ENCODE data around the gene PAX3. TPM values are rescaled to one million over a fixed set of nuclear protein-coding genes. Genes with fewer than 3 reads are reported as not detected.

PAX3 gene
- total RNA-seq, 1 experiment from 2014 or later = not detected

- no peak for TF ChIP-seq MAX (CRISPR knock-in tag; IDR thresholded peaks at IDR 0.05)
- TF ChIP-seq RORB (CRISPR knock-in tag; IDR thresholded peaks at IDR 0.05) = no peak
- TF ChIP-seq ZNF219 (CRISPR knock-in tag; IDR thresholded peaks at IDR 0.05; ENCODE audit: borderline replicate concordance) = no peak
These were observed 14.3 kb downstream of the PAX3 start (continued) for GRCh38 chr2:222284466-222284865.

- H3K4me1 Mint-ChIP-seq = peaks cover 10% of the 10 kb centered on the region
- ChIA-PET CTCF (interaction anchor here (0.8 to 2.9 kb wide), 4 partner anchors 9 to 245 kb away, joined by 5 to 15 read pairs (median 6); no protein-coding TSS in a partner anchor), POLR2A (no interaction called here)
- H3K36me3 Mint-ChIP-seq = no peaks in the 10 kb centered on the region
- no peak overlapping the region for H3K4me3 Mint-ChIP-seq
- H3K9me3 Mint-ChIP-seq = no peaks in the 10 kb centered on the region
- ATAC-seq (peak; percentile 99), DNase-seq (ENCODE audit: low spot score) (peak; percentile 57)
- TF ChIP-seq PREB (CRISPR knock-in tag; IDR thresholded peaks at IDR 0.05; ENCODE audit: borderline replicate concordance) (no peak), ATF1 (CRISPR knock-in tag; IDR thresholded peaks at IDR 0.05) (no peak), ZNF121 (CRISPR knock-in tag; IDR thresholded peaks at IDR 0.05) (peak; percentile 46; the same call in 1 of the 2 replicates)
- H3K27ac Mint-ChIP-seq = no peak overlapping the region
- H3K27me3 Mint-ChIP-seq (ENCODE audit: low read depth) = peaks cover 80% of the 10 kb centered on the region
These were observed 15.2 kb downstream of the PAX3 start for GRCh38 chr2:222283634-222284033.

- no peak for ATAC-seq
- peaks cover 7% of the 10 kb centered on the region for H3K4me1 Mint-ChIP-seq
- ChIA-PET POLR2A (no interaction called here), CTCF (interaction anchor here (0.7 to 2.9 kb wide), 2 partner anchors 12 to 229 kb away, joined by 3 to 15 read pairs; no protein-coding TSS in a partner anchor)
- no peaks in the 10 kb centered on the region for H3K36me3 Mint-ChIP-seq
- no peak for DNase-seq (ENCODE audit: low spot score)
- H3K4me3 Mint-ChIP-seq = no peak overlapping the region
- H3K27me3 Mint-ChIP-seq (ENCODE audit: low read depth) = peaks cover 65% of the 10 kb centered on the region
- H3K9me3 Mint-ChIP-seq = no peaks in the 10 kb centered on the region
- no peak for TF ChIP-seq ERG (CRISPR knock-in tag; IDR thresholded peaks at IDR 0.05)
- H3K27ac Mint-ChIP-seq = no peak overlapping the region
These were observed 17.3 kb downstream of the PAX3 start for GRCh38 chr2:222281506-222281905.

- ATAC-seq (no peak), DNase-seq (ENCODE audit: low spot score) (no peak)
- ChIA-PET POLR2A (no interaction called here), CTCF (interaction anchor here (0.7 kb wide), 1 partner anchor 11 kb away, joined by 3 read pairs; no protein-coding TSS in a partner anchor)
- Mint-ChIP-seq H3K27me3 (ENCODE audit: low read depth) (peaks cover 65% of the 10 kb centered on the region), H3K27ac (no peak overlapping the region), H3K4me3 (no peak overlapping the region), H3K9me3 (no peaks in the 10 kb centered on the region), H3K4me1 (peaks cover 7% of the 10 kb centered on the region), H3K36me3 (no peaks in the 10 kb centered on the region)
- TF ChIP-seq ZBTB21 (CRISPR knock-in tag; IDR thresholded peaks at IDR 0.05; ENCODE audit: borderline replicate concordance) (no peak), PRRX2 (CRISPR knock-in tag; IDR thresholded peaks at IDR 0.05) (no peak), ATF2 (CRISPR knock-in tag; IDR thresholded peaks at IDR 0.05; ENCODE audit: borderline replicate concordance, low read depth) (no peak), E2F1 (CRISPR knock-in tag; IDR thresholded peaks at IDR 0.05) (no peak), ZNF281 (CRISPR knock-in tag; IDR thresholded peaks at IDR 0.05) (no peak), ATF1 (CRISPR knock-in tag; IDR thresholded peaks at IDR 0.05) (no peak), FOXK1 (CRISPR knock-in tag; IDR thresholded peaks at IDR 0.05) (no peak)
These were observed 18.0 kb downstream of the PAX3 start for GRCh38 chr2:222280795-222281194.

All from WTC11 (cell line).